Colon (tissue), 2 donors: ENCODE measurements around the gene PFN3.

Experiments
- FAIRE-seq: peaks from 2 replicates; lab custom pipeline; 2012; peaks lifted over from hg19 to GRCh38; lab: Jason Lieb, UNC
- donor health status: control.
- donor health status: control.

The PFN3 gene

DNA sequence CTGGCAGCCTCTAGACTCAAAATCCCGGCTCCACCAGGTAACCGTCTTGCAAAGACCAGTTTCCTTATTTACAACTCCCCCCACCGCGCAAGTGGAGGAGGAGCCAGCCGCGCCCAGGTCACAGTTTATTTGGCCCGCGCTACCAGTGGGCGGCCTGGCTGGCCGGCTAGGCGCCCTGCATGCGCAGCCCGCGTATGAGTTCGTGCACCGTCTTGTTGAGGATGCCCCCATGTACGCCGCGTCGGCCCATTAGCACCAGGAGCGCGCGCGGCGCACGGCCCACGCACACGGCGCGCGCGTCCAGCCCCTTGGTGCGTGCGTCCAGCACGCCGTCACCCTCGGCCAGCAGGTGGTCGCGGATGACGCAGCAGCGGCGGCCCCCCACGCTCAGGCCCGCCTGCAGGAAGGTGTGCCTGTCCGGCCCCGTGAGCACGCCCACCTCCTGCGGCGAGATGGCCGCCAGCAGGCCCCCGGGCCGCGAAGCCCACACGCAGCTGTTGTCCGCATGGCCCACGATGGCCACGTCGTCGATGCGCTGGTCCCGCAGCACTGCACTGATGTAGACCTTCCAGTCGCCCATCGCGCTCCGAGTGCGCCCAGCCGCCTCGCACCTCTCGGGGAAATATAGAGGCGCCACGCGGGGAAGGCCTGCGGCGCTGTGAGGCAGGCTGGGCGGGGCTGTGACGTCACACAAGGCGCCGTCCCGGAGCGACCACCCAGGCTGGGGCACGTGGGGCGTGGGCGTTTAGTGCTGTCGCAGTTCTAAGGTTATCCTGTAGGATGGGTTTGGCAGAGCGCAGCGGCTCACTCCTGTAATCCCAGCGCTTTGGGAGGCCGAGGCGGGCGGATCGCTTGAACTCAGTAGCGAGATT lies at the start of gene PFN3:
PFN3 (minus strand) TSS at position 665 of the 872 bp plus-strand sequence; CDS start at position 580, 85 bp downstream.
- no peak for FAIRE-seq

DNA sequence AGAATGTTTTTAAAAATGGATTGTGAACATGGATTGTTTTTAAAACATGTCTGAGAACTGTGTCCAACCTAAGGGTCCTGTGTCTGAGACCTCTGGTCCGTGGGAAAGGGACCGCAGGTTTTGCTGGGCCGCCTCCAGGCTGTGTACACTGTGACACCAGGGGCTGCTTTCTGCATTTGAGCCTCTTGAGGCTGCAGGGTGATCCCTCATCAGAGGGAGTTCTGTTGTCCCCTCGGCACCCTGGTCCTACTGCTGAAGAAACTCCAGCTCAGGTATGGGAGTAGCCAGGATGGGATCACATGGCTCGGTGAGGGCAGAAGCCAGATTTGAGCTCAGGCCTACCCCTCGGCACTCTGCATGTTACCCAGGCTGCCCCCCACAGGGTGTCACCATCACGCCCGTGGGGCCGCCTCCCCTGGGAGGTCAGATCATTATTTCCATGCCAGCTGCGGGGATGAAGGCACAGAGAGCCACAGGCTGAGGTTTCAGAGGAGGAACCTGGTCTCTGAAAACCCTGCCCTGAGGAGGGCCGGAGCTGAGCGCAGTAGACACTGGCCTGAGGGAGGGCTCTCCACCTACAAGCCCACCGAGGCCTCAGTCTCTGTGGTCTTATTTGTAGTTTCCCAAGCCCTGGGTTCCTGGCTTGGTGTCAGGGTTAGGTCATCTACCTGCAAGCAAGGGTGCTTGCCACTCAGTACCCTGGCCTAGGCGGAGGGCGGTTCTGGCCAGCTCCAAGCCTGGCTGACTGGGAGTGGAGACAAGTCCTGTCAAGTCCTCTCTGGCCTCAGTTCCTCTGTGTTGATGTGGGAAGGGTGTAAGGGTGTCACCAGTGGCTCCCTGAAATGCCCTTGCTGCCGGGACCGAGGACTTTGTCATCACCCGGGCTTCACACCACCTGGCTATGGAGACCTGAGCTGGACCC lies 48.9 kb upstream of the PFN3 start:
- FAIRE-seq, result no peak

DNA sequence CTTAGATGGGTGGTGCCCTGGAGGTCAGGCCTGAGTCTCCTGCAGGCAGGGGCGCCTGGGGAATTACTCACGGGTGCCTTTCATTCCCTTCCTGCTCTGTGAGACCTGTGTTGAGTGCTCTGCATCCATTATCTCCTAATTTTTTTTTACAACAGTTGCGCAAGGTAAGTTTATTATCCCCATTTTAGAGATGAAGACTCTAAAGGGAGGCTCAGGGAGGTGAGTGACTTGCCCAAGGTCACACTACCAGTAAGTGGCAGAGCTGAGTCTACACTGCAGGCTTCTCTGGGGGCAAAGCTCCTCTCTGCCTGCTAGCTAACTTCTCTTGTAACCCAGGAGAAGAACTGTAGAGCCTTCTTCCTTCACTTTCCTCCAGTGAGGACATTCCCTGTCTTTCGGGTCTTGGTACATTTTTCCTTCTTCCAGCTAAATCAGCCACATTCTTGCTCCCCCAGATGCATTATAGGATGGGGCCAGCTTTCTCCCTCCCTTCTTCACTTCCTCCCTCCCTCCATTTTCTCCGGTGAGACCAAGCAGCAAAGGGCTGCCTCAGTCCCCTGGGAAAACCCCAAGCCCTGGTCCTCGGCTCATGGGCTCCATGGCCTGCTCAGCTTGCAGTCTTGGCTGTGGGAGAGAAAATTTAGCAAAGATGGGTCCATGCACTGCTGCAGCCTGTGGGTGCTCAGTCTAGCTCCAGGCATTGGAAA lies 47.9 kb upstream of the PFN3 start:
- FAIRE-seq, result no peak

GRCh38 chr5:177447611-177448243 lies 47.3 kb upstream of the PFN3 start:
- no peak for FAIRE-seq

- FAIRE-seq, result no peak
Observed at GRCh38 chr5:177447066-177447610, 46.7 kb upstream of the PFN3 start.

DNA sequence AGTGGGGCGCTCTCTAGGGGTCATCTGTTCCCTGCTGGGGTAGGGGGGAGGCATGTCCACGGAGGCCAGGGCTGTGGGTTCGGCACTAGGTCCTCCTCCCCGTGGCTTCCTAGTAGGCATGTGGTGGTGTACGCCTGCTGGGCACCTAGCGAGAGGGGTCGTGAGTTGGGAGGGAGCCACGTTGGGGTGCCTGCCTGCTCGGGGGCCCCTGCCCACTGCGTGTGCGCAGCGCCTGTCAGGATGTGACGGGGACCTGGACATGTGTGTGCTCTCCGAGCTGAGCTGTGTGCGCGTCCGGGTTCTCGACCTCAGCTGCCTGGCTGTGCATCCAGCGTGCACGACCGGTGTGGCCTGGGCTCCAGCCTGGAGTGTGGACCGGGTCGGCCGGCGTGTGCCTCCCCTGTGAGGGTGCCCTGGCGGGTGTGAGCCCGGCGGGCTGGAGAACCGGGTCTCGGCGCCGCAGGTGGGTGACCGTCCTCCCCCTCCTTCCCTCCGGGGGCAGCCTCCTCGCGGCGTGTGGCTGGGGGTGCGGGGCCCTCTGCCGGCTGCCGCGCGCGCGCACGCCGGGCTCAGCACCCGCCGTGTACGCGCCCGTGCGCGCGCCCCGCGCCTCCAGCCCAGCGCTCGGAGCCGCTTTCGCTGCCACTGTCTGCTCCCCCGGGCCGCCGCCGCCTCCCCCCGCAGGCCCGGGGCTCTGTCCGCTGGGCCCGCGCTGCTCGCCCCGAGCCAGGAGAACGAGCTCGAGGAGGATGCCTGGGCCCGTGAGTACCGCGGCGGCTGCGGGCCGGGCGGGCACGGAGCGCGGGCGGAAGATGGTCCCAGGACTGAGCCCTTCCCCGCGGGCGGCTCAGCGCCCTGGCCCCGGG lies 46.0 kb upstream of the PFN3 start, which contains the start of gene PRR7:
PRR7 (plus strand) TSS at position 615 of the 866 bp plus-strand sequence. CDS start 8,254 bp downstream, outside the sequence.
- FAIRE-seq, result no peak

- no peak for FAIRE-seq
Observed at GRCh38 chr5:177445917-177446199, 45.4 kb upstream of the PFN3 start.

DNA sequence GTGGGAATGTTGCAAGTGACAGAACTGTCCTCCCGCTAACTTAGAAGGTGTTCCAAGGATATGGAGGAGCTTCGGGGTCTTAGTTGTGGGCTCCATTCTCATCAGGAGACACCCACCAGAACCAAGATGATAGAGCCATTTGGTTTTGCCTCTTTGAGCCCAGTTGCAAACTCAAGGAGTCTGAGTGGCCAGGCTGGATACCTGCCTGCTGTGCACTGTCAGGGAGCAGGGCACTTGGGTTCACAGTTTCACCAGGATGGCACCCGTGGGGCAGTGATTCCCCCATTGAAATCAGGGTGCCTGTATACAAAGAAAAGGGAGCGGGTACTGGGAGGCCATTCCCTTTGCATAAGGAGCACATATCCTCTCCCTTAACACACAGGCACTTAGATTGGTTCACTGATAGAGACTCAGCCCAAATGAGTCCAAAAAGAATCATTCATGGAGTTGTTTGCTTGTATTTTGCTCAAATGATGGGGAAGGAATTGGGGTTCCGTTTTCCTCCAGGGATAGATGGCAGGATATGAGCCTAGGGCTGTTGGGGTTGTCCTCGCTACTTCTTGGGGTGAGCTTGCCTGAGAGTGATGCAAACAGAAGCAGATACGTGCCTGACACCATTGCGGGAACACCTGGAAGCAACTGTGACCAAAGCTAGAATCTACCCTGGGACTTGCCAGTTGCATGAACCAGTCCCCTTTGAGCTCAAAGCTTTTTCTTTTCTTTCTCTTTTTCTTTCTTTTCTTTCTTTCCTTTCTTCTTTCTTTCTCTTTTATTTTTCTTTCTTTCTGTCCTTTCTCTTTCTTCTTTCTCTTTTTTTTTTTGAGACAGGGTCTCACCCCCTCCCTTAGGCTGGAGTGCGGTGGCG lies 44.8 kb upstream of the PFN3 start:
- no peak for FAIRE-seq

- no peak for FAIRE-seq
Observed at GRCh38 chr5:177444106-177445051, 43.9 kb upstream of the PFN3 start.

DNA sequence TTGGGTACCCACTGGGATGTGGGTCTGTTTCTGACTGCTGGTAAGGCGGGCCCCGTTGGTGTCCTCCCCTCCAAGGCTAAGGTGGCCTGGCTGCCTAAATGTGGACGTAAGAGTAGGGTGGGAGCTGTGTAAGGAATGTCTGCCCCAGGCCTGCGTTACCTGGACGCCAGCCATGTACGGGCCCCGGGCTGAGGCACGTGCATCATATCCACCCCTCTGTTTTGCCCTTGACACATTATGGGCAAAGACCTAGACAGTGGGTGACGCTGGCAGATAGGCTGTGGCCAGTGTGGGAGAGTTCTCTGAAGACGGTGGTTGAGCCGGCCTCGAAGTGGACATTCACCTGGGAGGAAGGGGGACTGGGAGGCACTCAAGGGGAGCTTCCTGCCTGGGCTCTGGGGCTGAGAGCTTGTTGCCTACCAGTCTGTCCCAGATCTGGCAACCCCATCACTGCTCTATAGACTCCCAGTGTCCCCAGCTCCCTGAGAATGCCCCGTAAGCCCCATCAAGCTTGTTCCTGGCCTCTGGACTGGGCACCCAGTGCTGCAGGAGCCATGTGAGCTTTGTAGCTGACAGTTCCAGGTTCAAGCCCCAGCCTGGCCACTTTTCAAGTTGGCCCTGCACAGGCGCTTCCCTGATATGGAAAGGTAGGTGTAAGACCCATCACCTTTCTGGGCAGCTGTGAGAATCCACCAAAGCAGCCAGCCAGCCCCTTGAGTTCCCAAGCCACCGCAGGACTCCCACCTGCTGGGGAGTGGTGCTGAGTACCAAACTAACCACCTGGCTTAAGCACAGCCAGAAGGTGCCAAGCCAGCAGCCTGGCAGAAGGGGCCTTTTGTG lies 42.9 kb upstream of the PFN3 start:
- FAIRE-seq, result no peak

DNA sequence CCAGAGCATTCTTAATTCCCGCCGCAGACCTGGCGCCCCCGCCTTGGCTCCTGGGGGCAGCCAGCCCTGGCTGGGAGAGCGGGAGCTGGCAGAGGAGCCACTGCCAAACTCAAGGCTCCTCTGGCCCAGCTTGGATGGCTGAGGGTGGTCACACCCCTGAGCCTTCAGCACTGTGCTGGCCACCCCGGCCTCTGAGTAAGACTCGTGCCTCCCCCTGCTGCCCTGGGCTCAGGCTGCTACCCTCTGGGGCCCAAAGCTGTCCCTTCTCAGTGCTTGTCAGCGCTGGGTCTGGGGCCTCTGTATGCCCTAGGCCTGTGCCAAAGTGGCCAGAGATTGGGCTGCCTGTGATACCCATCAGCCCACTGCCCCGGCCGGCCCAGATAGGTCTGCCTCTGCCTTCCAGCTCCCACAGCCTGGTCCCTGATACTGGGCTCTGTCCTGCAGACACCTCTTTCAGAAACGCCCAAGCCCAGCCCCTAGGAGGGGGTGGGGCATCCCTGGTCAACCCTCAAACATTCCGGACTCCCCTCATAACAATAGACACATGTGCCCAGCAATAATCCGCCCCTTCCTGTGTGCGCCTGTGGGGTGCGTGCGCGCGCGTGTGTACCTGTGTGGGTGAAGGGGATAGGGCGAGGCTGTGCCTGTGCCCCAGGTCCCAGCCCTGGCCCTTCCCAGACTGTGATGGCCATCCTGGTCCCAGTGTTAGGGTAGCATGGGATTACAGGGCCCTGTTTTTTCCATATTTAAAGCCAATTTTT lies 41.8 kb upstream of the PFN3 start:
- no peak for FAIRE-seq

- FAIRE-seq, result no peak
Observed at GRCh38 chr5:177440990-177441780, 40.7 kb upstream of the PFN3 start.

DNA sequence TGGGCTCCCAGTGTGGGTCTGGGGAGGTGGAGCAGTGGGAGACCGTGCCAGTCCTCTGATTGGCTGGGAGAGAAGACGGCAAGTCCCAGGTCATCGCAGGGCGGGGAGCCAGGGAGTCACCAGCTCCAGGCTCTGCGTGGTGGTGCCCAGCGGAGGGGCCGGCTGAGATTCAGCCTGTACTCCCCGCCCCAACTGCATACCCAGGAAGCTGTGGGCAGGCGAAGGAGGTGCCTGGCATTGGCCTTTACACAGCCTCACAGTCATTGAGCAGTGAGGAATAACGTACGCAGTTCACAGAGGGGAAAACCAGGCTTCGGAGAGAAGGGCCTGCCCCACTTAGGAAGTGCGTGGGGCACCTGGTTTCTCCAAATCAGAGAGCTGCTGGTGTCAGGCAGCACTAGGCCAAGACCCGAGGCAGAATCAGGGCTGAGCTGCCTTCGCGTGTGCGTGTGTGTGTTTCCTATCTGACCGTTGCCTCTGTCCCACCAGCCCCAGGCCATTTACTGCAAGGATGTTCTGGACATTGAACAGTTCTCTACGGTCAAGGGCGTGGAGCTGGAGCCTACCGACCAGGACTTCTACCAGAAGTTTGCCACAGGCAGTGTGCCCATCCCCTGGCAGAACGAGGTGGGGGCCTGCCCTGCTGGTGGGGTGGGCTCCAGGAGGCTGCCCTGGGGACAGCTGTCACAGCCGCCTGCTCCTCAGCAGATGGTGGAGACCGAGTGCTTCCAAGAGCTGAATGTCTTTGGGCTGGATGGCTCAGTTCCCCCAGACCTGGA lies 39.9 kb upstream of the PFN3 start:
- no peak for FAIRE-seq

DNA sequence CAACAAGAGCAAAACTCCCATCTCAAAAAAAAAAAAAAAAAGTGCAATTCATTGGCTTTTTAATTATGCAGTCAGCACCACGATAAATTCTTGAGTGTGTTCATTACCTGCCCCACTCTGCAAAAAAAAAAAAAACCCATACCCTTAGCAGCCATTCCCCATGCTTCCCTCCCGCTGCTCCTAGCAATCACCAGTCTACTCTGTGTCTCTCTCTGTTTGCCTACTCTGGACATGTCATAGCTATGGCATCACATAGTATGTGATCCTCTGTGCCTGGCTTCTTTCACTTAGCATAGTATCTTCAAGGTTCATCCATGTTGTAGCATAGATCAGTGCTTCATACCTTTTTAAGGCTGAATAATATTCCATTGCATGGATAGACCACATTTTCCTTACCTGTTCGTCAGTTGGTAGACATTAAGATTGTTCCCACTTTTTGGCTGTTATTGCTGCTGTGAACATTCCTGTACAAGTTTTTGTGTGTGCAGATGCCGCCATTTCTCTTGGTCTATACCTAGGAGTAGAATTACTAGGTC lies 39.1 kb upstream of the PFN3 start:
- no peak for FAIRE-seq

DNA sequence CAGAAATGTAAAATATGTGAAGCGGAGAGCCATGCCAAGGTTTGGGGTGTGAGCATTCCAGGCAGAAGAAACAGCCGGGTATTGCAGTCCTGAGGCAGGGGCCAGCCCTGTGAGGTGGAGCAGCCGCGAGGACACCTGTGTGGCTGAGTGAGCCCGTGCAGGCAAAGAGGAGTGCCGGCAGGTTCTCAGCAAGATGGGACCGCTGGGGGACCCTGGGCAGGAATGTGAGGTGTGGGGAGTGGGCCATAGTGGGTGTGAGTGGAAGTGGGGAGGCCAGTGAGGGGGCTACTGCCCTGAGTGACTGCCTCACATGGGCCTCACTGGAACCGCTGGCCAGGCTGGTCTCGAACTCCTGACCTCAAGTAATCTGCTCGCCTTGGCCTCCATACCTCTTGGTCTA lies 38.0 kb upstream of the PFN3 start:
- FAIRE-seq, result no peak
